ENCODE measurements around the gene FGD3.

The FGD3 gene

DNA sequence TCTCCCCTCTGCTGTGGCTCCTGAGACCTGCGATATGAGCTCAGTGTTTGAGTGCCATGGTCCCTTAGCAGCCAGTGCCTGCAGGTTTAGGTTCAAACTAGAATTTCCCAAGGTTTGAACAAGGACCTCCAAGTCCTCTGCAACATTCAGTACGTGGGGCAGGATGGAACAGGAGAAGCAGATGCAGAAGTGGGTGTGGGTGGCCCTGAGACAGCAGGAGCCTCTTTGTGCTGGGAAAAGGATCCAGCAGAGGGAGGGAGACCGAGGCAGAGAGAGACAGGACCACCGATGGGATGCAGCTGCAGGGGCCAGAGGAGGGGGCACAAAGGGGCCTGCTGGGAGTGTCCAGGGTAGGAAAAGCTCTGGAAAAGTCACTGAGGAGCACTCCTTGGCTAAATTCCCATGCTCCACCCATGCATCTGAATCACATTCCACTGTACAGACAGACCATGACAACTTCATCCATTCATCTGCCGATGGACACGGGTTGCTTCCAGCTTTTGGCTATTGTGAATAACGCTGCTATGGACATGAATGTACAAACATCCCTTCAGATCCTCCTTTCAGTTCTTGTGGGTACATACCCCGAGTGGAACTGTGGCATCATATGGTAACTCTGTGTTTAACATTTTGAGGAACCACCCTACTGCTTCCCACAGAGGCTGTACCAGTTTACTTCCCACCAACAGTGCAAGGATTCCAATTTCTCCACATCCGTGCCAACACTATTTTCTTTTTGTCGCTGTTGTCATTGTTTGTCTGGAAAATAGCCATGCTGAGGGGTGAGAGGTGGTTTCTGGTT, 84.5 kb downstream of the FGD3 start:
- TF ChIP-seq, protein P1, sequence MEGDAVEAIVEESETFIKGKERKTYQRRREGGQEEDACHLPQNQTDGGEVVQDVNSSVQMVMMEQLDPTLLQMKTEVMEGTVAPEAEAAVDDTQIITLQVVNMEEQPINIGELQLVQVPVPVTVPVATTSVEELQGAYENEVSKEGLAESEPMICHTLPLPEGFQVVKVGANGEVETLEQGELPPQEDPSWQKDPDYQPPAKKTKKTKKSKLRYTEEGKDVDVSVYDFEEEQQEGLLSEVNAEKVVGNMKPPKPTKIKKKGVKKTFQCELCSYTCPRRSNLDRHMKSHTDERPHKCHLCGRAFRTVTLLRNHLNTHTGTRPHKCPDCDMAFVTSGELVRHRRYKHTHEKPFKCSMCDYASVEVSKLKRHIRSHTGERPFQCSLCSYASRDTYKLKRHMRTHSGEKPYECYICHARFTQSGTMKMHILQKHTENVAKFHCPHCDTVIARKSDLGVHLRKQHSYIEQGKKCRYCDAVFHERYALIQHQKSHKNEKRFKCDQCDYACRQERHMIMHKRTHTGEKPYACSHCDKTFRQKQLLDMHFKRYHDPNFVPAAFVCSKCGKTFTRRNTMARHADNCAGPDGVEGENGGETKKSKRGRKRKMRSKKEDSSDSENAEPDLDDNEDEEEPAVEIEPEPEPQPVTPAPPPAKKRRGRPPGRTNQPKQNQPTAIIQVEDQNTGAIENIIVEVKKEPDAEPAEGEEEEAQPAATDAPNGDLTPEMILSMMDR (IDR thresholded peaks at IDR 0.05; ENCODE audit: insufficient read depth, missing control alignments), result no peak
- no peak for DNase-seq (ENCODE audit: insufficient read length, low spot score)
- no peak for FAIRE-seq

- no peak for DNase-seq (ENCODE audit: insufficient read length, low spot score)
- no peak for FAIRE-seq
- TF ChIP-seq, protein P1 (IDR thresholded peaks at IDR 0.05; ENCODE audit: insufficient read depth, missing control alignments), result no peak
Measured at GRCh38 chr9:93032545-93032944, 85.2 kb downstream of the FGD3 start.

- DNase-seq (ENCODE audit: insufficient read length, low spot score) (no peak), FAIRE-seq (no peak)
- TF ChIP-seq, protein P1 (IDR thresholded peaks at IDR 0.05; ENCODE audit: insufficient read depth, missing control alignments), result no peak
Measured at GRCh38 chr9:93033531-93033930, 86.2 kb downstream of the FGD3 start.

- no peak for FAIRE-seq
- TF ChIP-seq, protein P1 (IDR thresholded peaks at IDR 0.05; ENCODE audit: insufficient read depth, missing control alignments), result no peak
- no peak for DNase-seq (ENCODE audit: insufficient read length, low spot score)
Measured at GRCh38 chr9:93035106-93035660, 87.9 kb downstream of the FGD3 start.

GRCh38 chr9:93035821-93036351, 88.6 kb downstream of the FGD3 start:
- FAIRE-seq, result no peak

GRCh38 chr9:93036887-93037475, 89.7 kb downstream of the FGD3 start:
- TF ChIP-seq, protein P1 (IDR thresholded peaks at IDR 0.05; ENCODE audit: insufficient read depth, missing control alignments), result no peak
- FAIRE-seq, result no peak

More at GRCh38 chr9:93035821-93036351, 88.6 kb downstream of the FGD3 start:
- TF ChIP-seq, protein P1 (IDR thresholded peaks at IDR 0.05; ENCODE audit: insufficient read depth, missing control alignments), result peak; percentile 7
- no peak for DNase-seq (ENCODE audit: insufficient read length, low spot score)

More at GRCh38 chr9:93036887-93037475, 89.7 kb downstream of the FGD3 start:
- no peak for DNase-seq (ENCODE audit: insufficient read length, low spot score)

Measured in D721Med (cell line).